ENCODE data around the gene PTPN5.

DNA sequence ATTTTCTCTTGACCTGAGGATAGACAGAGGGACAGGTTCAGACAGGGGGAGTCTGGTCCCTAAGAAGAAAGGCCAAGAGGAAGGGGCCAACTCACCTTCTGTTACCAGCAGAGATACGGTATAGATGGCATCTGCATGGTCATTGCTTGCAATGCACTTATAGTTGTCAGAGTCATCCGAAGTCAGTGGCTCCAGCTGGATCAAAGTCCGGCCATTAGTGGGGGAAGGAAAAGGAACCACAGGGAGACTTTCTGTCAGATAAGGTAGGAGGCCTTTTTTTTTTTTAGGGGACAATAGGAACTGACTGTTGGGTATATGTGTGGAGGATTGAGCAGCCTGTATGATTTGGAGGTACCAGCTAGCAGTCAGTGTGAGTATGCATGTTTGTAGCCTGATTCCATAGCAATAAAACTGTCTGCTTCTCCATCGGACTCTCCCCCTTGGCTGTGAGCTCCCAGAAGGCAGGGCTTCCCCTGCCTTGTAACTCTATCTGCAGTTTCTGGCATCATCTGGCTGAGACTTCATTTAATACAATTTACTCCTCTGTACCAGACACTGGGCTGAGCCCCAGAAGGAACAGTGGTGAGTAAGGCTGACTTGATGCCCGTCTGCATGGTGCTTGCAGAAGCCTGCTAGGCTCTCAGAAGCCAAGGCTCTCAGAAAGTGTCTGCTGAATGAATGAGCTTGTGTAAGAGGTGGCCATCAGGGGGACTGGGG lies 71.3 kb downstream of the PTPN5 start:
- TF ChIP-seq, protein P1, sequence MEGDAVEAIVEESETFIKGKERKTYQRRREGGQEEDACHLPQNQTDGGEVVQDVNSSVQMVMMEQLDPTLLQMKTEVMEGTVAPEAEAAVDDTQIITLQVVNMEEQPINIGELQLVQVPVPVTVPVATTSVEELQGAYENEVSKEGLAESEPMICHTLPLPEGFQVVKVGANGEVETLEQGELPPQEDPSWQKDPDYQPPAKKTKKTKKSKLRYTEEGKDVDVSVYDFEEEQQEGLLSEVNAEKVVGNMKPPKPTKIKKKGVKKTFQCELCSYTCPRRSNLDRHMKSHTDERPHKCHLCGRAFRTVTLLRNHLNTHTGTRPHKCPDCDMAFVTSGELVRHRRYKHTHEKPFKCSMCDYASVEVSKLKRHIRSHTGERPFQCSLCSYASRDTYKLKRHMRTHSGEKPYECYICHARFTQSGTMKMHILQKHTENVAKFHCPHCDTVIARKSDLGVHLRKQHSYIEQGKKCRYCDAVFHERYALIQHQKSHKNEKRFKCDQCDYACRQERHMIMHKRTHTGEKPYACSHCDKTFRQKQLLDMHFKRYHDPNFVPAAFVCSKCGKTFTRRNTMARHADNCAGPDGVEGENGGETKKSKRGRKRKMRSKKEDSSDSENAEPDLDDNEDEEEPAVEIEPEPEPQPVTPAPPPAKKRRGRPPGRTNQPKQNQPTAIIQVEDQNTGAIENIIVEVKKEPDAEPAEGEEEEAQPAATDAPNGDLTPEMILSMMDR (conservative IDR thresholded peaks at IDR 0.05 in 1 of 2, IDR thresholded peaks at IDR 0.05 in 1 of 2; ENCODE audit: extremely low read depth in 1 of 2, insufficient read depth in 1 of 2, low read depth in 1 of 2, low read length in 2 of 2): no peak
- no peak for TF ChIP-seq EZH2 (IDR thresholded peaks at IDR 0.05; ENCODE audit: borderline replicate concordance, low read length)
